Measurements from ENCODE around the gene SEC23A. TPM values are rescaled to one million over a fixed set of nuclear protein-coding genes. Genes with fewer than 3 reads are reported as not detected.

The SEC23A gene
- total and polyA plus RNA-seq, 2 of the 13 experiments (the other 11 are each of a cell fraction or from before 2014, with no cell fraction given): 403 to 887 TPM

DNA sequence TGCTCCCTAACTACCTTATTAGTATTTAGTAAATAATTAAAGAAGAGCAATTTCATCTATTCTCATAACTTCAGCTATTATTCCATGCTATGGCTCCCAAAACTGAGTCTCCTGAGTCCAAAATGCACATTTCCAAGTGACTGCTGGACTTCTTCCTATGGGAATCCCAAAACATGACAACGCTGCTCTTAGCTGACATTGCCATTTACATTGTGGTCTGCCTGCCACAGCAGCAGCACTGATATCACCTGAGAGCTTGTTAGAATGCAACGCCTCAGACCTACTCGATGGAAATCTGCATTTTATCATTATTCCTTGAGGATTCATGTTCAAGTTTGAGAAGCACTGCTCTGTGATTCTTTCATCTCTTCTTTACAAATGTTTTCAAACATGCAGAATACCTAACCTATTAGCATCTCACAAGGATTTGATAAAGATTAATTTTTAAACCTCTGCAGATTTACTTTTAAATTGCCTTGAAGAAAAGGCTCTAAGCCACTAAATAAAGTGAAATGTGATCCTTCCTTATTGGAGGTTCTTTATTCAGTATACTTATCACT, 77.7 kb downstream of the SEC23A start (continued):
- TF ChIP-seq ZNF644 (CRISPR knock-in tag; IDR thresholded peaks at IDR 0.05; ENCODE audit: low read depth): peak; percentile 64
- TF ChIP-seq ZNF383 (CRISPR knock-in tag; IDR thresholded peaks at IDR 0.05; ENCODE audit: borderline replicate concordance): peak; percentile 72; the same call in 1 of the 2 replicates
- peak; percentile 73 for TF ChIP-seq HNF4A (CRISPR knock-in tag; IDR thresholded peaks at IDR 0.05)
- TF ChIP-seq RBM22 (optimal IDR thresholded peaks at IDR 0.05; ENCODE audit: low read length): peak; percentile 87
- 0 out of 2 replicates have a peak, but pooled peaks have one; percentile 42 for TF ChIP-seq ZFP82 (CRISPR knock-in tag; IDR thresholded peaks at IDR 0.05; ENCODE audit: borderline replicate concordance)
- 0 out of 2 replicates have a peak, but pooled peaks have one; percentile 16 for TF ChIP-seq KLF9 (CRISPR knock-in tag; IDR thresholded peaks at IDR 0.05; ENCODE audit: low read depth)
- TF ChIP-seq MTA3 (CRISPR knock-in tag; IDR thresholded peaks at IDR 0.05): no peak
- TF ChIP-seq KAT8 (CRISPR knock-in tag; IDR thresholded peaks at IDR 0.05): no peak
- TF ChIP-seq CBX5 (CRISPR knock-in tag; IDR thresholded peaks at IDR 0.05; ENCODE audit: borderline replicate concordance): peak; percentile 58; the same call in 1 of the 2 replicates
- TF ChIP-seq FOSL2 (CRISPR knock-in tag; IDR thresholded peaks at IDR 0.05): peak; percentile 32; the same call in 1 of the 2 replicates
- no peak for TF ChIP-seq TCF12 (IDR thresholded peaks at IDR 0.05)
- TF ChIP-seq TCF12 (CRISPR knock-in tag; IDR thresholded peaks at IDR 0.05): 0 out of 2 replicates have a peak, but pooled peaks have one; percentile 0
- no peak for TF ChIP-seq ZKSCAN8 (CRISPR knock-in tag; IDR thresholded peaks at IDR 0.05; ENCODE audit: borderline replicate concordance)
- peak; percentile 34; the same call in 1 of the 2 replicates for TF ChIP-seq IRF2 (CRISPR knock-in tag; IDR thresholded peaks at IDR 0.05)
- TF ChIP-seq, protein P1, sequence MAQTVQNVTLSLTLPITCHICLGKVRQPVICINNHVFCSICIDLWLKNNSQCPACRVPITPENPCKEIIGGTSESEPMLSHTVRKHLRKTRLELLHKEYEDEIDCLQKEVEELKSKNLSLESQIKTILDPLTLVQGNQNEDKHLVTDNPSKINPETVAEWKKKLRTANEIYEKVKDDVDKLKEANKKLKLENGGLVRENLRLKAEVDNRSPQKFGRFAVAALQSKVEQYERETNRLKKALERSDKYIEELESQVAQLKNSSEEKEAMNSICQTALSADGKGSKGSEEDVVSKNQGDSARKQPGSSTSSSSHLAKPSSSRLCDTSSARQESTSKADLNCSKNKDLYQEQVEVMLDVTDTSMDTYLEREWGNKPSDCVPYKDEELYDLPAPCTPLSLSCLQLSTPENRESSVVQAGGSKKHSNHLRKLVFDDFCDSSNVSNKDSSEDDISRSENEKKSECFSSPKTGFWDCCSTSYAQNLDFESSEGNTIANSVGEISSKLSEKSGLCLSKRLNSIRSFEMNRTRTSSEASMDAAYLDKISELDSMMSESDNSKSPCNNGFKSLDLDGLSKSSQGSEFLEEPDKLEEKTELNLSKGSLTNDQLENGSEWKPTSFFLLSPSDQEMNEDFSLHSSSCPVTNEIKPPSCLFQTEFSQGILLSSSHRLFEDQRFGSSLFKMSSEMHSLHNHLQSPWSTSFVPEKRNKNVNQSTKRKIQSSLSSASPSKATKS (CRISPR knock-in tag; IDR thresholded peaks at IDR 0.05): 0 out of 2 replicates have a peak, but pooled peaks have one; percentile 60
- 0 out of 2 replicates have a peak, but pooled peaks have one; percentile 49 for TF ChIP-seq MIER2 (CRISPR knock-in tag; IDR thresholded peaks at IDR 0.05)
- TF ChIP-seq ZNF12 (CRISPR knock-in tag; IDR thresholded peaks at IDR 0.05): peak; percentile 44; the same call in 1 of the 2 replicates
- peak; percentile 70 for TF ChIP-seq TEAD3 (CRISPR knock-in tag; optimal IDR thresholded peaks at IDR 0.05; ENCODE audit: borderline replicate concordance)
- TF ChIP-seq ZNF510 (CRISPR knock-in tag; IDR thresholded peaks at IDR 0.05; ENCODE audit: low read depth): 0 out of 2 replicates have a peak, but pooled peaks have one; percentile 1
- no peak for TF ChIP-seq ZBTB2 (CRISPR knock-in tag; IDR thresholded peaks at IDR 0.05; ENCODE audit: low read depth)
- no peak for TF ChIP-seq YEATS2 (CRISPR knock-in tag; IDR thresholded peaks at IDR 0.05; ENCODE audit: borderline replicate concordance)
- peak; percentile 27; the same call in 1 of the 2 replicates for TF ChIP-seq ZNF263 (CRISPR knock-in tag; IDR thresholded peaks at IDR 0.05)
- TF ChIP-seq ZNF3 (CRISPR knock-in tag; IDR thresholded peaks at IDR 0.05): 0 out of 2 replicates have a peak, but pooled peaks have one; percentile 2
- no peak for TF ChIP-seq ZNF274 (CRISPR knock-in tag; IDR thresholded peaks at IDR 0.05)
- TF ChIP-seq, protein P2, sequence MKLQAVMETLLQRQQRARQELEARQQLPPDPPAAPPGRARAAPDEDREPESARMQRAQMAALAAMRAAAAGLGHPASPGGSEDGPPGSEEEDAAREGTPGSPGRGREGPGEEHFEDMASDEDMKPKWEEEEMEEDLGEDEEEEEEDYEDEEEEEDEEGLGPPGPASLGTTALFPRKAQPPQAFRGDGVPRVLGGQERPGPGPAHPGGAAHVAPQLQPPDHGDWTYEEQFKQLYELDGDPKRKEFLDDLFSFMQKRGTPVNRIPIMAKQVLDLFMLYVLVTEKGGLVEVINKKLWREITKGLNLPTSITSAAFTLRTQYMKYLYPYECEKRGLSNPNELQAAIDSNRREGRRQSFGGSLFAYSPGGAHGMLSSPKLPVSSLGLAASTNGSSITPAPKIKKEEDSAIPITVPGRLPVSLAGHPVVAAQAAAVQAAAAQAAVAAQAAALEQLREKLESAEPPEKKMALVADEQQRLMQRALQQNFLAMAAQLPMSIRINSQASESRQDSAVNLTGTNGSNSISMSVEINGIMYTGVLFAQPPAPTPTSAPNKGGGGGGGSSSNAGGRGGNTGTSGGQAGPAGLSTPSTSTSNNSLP (IDR thresholded peaks at IDR 0.05; ENCODE audit: low read depth, low read length): peak; percentile 49; the same call in 1 of the 2 replicates
- TF ChIP-seq KDM4B (CRISPR knock-in tag; IDR thresholded peaks at IDR 0.05): peak; percentile 71; the same call in 1 of the 2 replicates
